Measurements from ENCODE around the gene KNCN. TPM values are rescaled to one million over a fixed set of nuclear protein-coding genes. Genes with fewer than 3 reads are reported as not detected.

KNCN gene
- total RNA-seq, 1 experiment from 2014 or later, result not detected

DNA sequence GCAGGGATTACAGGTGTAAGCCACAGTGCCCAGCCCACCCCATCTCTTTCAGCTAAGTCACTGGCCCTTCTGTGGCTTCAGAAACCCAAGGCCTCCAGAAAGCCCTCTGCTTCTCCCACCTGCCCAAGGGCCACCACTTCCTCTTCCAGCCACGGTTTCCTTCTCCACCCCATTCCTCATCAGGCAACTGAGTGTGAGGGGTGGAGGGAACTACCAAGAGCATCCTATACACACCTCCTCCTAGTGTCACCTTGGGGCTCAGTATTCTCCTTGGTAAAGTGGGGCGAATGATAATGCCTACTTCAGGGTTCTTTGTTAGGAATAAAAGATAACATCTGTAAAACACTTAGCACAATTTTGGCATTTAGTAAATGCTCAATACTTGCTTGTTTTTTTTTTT, 30.0 kb downstream of the KNCN start:
- H3K56ac ChIP-seq (ENCODE audit: insufficient read length, low read depth, low read length), result no peak overlapping the region
- no peak overlapping the region for H2AFZ ChIP-seq (ENCODE audit: low read length)
- peaks cover 15% of the 10 kb centered on the region; the same call in 1 of the 2 replicates for H3K4me1 ChIP-seq (ENCODE audit: insufficient read depth, low read length)
- H2BK5ac ChIP-seq (ENCODE audit: insufficient read length, low read length), result no peak overlapping the region
- H2BK120ac ChIP-seq (ENCODE audit: low read depth, low read length, poor library complexity, severe bottlenecking), result no peak overlapping the region
- no peaks in the 10 kb centered on the region for H3K23me2 ChIP-seq (ENCODE audit: insufficient read length, low read depth, low read length, poor library complexity, severe bottlenecking)
- WGBS (ENCODE audit: extremely low coverage, insufficient read length, low lambda C conversion rate), result no CpG with 5 or more reads among the region's 2 CpGs
- no peak overlapping the region for H2BK12ac ChIP-seq (ENCODE audit: insufficient read length, low read depth, low read length)
- no peak for DNase-seq
- H3K9me3 ChIP-seq (ENCODE audit: control insufficient read depth, low read depth, low read length), result no peaks in the 10 kb centered on the region
- H3K79me2 ChIP-seq (ENCODE audit: insufficient read depth, low read length), result no peaks in the 10 kb centered on the region
- no peak overlapping the region for H3K27ac ChIP-seq (ENCODE audit: insufficient read length, low read depth, low read length)
- no peak overlapping the region for H2AK5ac ChIP-seq (ENCODE audit: insufficient read length, low read length)
- no peak overlapping the region for H4K5ac ChIP-seq (ENCODE audit: insufficient read length, low read depth, low read length)
- H4K8ac ChIP-seq (replicated peaks; ENCODE audit: insufficient read length, low read depth, low read length), result no peak overlapping the region
- no peak overlapping the region for H3K23ac ChIP-seq (ENCODE audit: insufficient read length, low read depth, low read length)
- no peak overlapping the region for H3K4ac ChIP-seq (ENCODE audit: low read depth, low read length)
- no peak overlapping the region; a peak in 1 of 7 replicates for H3K27ac Mint-ChIP-seq
- H3K4me1 Mint-ChIP-seq, result peaks cover 75 to 84% of the 10 kb centered on the region in 2 experiments
- H3T11ph ChIP-seq (ENCODE audit: low read length), result no peak overlapping the region
- no peak overlapping the region for H3K4me3 Mint-ChIP-seq
- no peak overlapping the region for H3K9ac ChIP-seq (ENCODE audit: extremely low read depth, insufficient read length, low read length)
- no peak overlapping the region for H4K91ac ChIP-seq (ENCODE audit: insufficient read length, low read depth, low read length)
- TF ChIP-seq, protein P1, sequence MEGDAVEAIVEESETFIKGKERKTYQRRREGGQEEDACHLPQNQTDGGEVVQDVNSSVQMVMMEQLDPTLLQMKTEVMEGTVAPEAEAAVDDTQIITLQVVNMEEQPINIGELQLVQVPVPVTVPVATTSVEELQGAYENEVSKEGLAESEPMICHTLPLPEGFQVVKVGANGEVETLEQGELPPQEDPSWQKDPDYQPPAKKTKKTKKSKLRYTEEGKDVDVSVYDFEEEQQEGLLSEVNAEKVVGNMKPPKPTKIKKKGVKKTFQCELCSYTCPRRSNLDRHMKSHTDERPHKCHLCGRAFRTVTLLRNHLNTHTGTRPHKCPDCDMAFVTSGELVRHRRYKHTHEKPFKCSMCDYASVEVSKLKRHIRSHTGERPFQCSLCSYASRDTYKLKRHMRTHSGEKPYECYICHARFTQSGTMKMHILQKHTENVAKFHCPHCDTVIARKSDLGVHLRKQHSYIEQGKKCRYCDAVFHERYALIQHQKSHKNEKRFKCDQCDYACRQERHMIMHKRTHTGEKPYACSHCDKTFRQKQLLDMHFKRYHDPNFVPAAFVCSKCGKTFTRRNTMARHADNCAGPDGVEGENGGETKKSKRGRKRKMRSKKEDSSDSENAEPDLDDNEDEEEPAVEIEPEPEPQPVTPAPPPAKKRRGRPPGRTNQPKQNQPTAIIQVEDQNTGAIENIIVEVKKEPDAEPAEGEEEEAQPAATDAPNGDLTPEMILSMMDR (conservative IDR thresholded peaks at IDR 0.05), result no peak
- H3K18ac ChIP-seq (ENCODE audit: insufficient read length, low read depth, low read length), result no peak overlapping the region
- no peaks in the 10 kb centered on the region for H3K79me1 ChIP-seq (ENCODE audit: insufficient read depth, low read depth, low read length, poor library complexity, severe bottlenecking)
- H4K20me1 ChIP-seq (ENCODE audit: control insufficient read depth, insufficient read depth, insufficient read length), result no peaks in the 10 kb centered on the region
- no peak overlapping the region for H3K14ac ChIP-seq (ENCODE audit: insufficient read depth, low read length)
- peaks cover 68% of the 10 kb centered on the region for H3K27me3 Mint-ChIP-seq (ENCODE audit: low read depth)
- H3K9me3 Mint-ChIP-seq, result no peaks in the 10 kb centered on the region; a peak in 1 of 5 replicates
- peaks cover 5% of the 10 kb centered on the region; the same call in 1 of the 2 replicates for H3K27me3 ChIP-seq (ENCODE audit: insufficient read depth, low read length)
- no peak overlapping the region for H3K4me2 ChIP-seq (ENCODE audit: insufficient read depth, insufficient read length, low read length)
- H2BK20ac ChIP-seq (ENCODE audit: low read depth, low read length, poor library complexity, severe bottlenecking), result no peak overlapping the region
- no peak overlapping the region for H2BK15ac ChIP-seq (ENCODE audit: low read depth, low read length)
- no peaks in the 10 kb centered on the region for H3K36me3 Mint-ChIP-seq (ENCODE audit: insufficient read depth in 1 of 3, low read depth in 3 of 3)
